ENCODE data around the gene MOK.
"Not testable (repeated sequence)": the region's sequence is repeated elsewhere in the genome, so short reads cannot be mapped to it uniquely, and the experiment has no call there.

MOK gene

GRCh38 chr14:102252834-102253801 is 51.8 kb downstream of the MOK start:
- Mint-ChIP-seq H3K36me3 (ENCODE audit: low read depth) (no peaks in the 10 kb centered on the region), H3K4me1 (no peaks in the 10 kb centered on the region), H3K27ac (no peak overlapping the region), H3K4me3 (no peak overlapping the region), H3K27me3 (no peaks in the 10 kb centered on the region), H3K9me3 (no peaks in the 10 kb centered on the region)
- DNase-seq = no peak
- no peak for ATAC-seq

GRCh38 chr14:102251161-102251560 is 53.8 kb downstream of the MOK start:
- ATAC-seq = no peak
- Mint-ChIP-seq H3K36me3 (ENCODE audit: low read depth) (no peaks in the 10 kb centered on the region), H3K9me3 (no peaks in the 10 kb centered on the region), H3K27me3 (no peaks in the 10 kb centered on the region), H3K4me3 (no peak overlapping the region), H3K27ac (no peak overlapping the region), H3K4me1 (no peaks in the 10 kb centered on the region)
- no peak for DNase-seq

- DNase-seq (no peak), ATAC-seq (no peak)
- no peak overlapping the region for H3K27ac Mint-ChIP-seq
- H3K4me1 Mint-ChIP-seq = no peaks in the 10 kb centered on the region
- H3K27me3 Mint-ChIP-seq = no peaks in the 10 kb centered on the region
- no peak overlapping the region for H3K4me3 Mint-ChIP-seq
- H3K9me3 Mint-ChIP-seq = no peaks in the 10 kb centered on the region
- no peaks in the 10 kb centered on the region for H3K36me3 Mint-ChIP-seq (ENCODE audit: low read depth)
Measured at GRCh38 chr14:102250636-102251035, 54.3 kb downstream of the MOK start.

- no peak overlapping the region for H3K4me3 Mint-ChIP-seq
- no peaks in the 10 kb centered on the region for H3K27me3 Mint-ChIP-seq
- no peaks in the 10 kb centered on the region for H3K36me3 Mint-ChIP-seq (ENCODE audit: low read depth)
- ATAC-seq = no peak
- no peak overlapping the region for H3K27ac Mint-ChIP-seq
- H3K4me1 Mint-ChIP-seq = no peaks in the 10 kb centered on the region
- H3K9me3 Mint-ChIP-seq = no peaks in the 10 kb centered on the region
- no peak for DNase-seq
Measured at GRCh38 chr14:102249981-102250380, 55.0 kb downstream of the MOK start.

- no peaks in the 10 kb centered on the region for H3K4me1 Mint-ChIP-seq
- no peak for DNase-seq
- H3K27ac Mint-ChIP-seq = no peak overlapping the region
- no peaks in the 10 kb centered on the region for H3K27me3 Mint-ChIP-seq
- no peak overlapping the region for H3K4me3 Mint-ChIP-seq
- no peak for ATAC-seq
- no peaks in the 10 kb centered on the region for H3K9me3 Mint-ChIP-seq
- H3K36me3 Mint-ChIP-seq (ENCODE audit: low read depth) = no peaks in the 10 kb centered on the region
Measured at GRCh38 chr14:102249041-102249440, 55.9 kb downstream of the MOK start.

GRCh38 chr14:102248121-102248520 is 56.8 kb downstream of the MOK start:
- Mint-ChIP-seq H3K27me3 (no peaks in the 10 kb centered on the region), H3K36me3 (ENCODE audit: low read depth) (no peaks in the 10 kb centered on the region), H3K4me1 (no peaks in the 10 kb centered on the region), H3K4me3 (no peak overlapping the region), H3K9me3 (no peaks in the 10 kb centered on the region), H3K27ac (no peak overlapping the region)
- DNase-seq = no peak
- no peak for ATAC-seq

- no peak overlapping the region for H3K27ac Mint-ChIP-seq
- no peaks in the 10 kb centered on the region for H3K4me1 Mint-ChIP-seq
- ATAC-seq (no peak), DNase-seq (no peak)
- H3K36me3 Mint-ChIP-seq (ENCODE audit: low read depth) = no peaks in the 10 kb centered on the region
- no peaks in the 10 kb centered on the region for H3K27me3 Mint-ChIP-seq
- no peak overlapping the region for H3K4me3 Mint-ChIP-seq
- no peaks in the 10 kb centered on the region for H3K9me3 Mint-ChIP-seq
Measured at GRCh38 chr14:102246071-102246470, 58.9 kb downstream of the MOK start.

- H3K27me3 Mint-ChIP-seq; H3K4me1 Mint-ChIP-seq; H3K36me3 Mint-ChIP-seq (ENCODE audit: low read depth); DNase-seq; H3K27ac Mint-ChIP-seq; H3K4me3 Mint-ChIP-seq; ATAC-seq; H3K9me3 Mint-ChIP-seq: not testable (repeated sequence)
Measured at GRCh38 chr14:102243795-102244194, 61.2 kb downstream of the MOK start.

GRCh38 chr14:102241147-102241546 is 63.8 kb downstream of the MOK start:
- Mint-ChIP-seq H3K36me3 (ENCODE audit: low read depth) (no peaks in the 10 kb centered on the region), H3K9me3 (no peaks in the 10 kb centered on the region), H3K4me3 (no peak overlapping the region), H3K27me3 (no peaks in the 10 kb centered on the region), H3K27ac (no peak overlapping the region), H3K4me1 (no peaks in the 10 kb centered on the region)
- no peak for ATAC-seq
- DNase-seq = no peak

- ATAC-seq; H3K4me3 Mint-ChIP-seq; H3K27ac Mint-ChIP-seq; H3K9me3 Mint-ChIP-seq; H3K4me1 Mint-ChIP-seq; DNase-seq; H3K36me3 Mint-ChIP-seq (ENCODE audit: low read depth); H3K27me3 Mint-ChIP-seq: not testable (repeated sequence)
Measured at GRCh38 chr14:102240481-102240880, 64.5 kb downstream of the MOK start.

GRCh38 chr14:102239231-102239630 is 65.7 kb downstream of the MOK start:
- ATAC-seq (no peak), DNase-seq (no peak)
- no peak overlapping the region for H3K4me3 Mint-ChIP-seq
- no peaks in the 10 kb centered on the region for H3K4me1 Mint-ChIP-seq
- H3K27ac Mint-ChIP-seq = no peak overlapping the region
- no peaks in the 10 kb centered on the region for H3K36me3 Mint-ChIP-seq (ENCODE audit: low read depth)
- no peaks in the 10 kb centered on the region for H3K27me3 Mint-ChIP-seq
- H3K9me3 Mint-ChIP-seq = no peaks in the 10 kb centered on the region

- Mint-ChIP-seq H3K27ac (no peak overlapping the region), H3K27me3 (no peaks in the 10 kb centered on the region), H3K4me3 (no peak overlapping the region), H3K36me3 (ENCODE audit: low read depth) (no peaks in the 10 kb centered on the region), H3K9me3 (no peaks in the 10 kb centered on the region), H3K4me1 (no peaks in the 10 kb centered on the region)
- ATAC-seq (no peak), DNase-seq (no peak)
Measured at GRCh38 chr14:102238766-102239165, 66.2 kb downstream of the MOK start.

GRCh38 chr14:102238131-102238530 is 66.8 kb downstream of the MOK start:
- no peaks in the 10 kb centered on the region for H3K27me3 Mint-ChIP-seq
- no peaks in the 10 kb centered on the region for H3K9me3 Mint-ChIP-seq
- H3K4me1 Mint-ChIP-seq = no peaks in the 10 kb centered on the region
- no peak overlapping the region for H3K27ac Mint-ChIP-seq
- no peaks in the 10 kb centered on the region for H3K36me3 Mint-ChIP-seq (ENCODE audit: low read depth)
- no peak overlapping the region for H3K4me3 Mint-ChIP-seq
- DNase-seq (no peak), ATAC-seq (no peak)

- H3K27me3 Mint-ChIP-seq = no peaks in the 10 kb centered on the region
- H3K27ac Mint-ChIP-seq = no peak overlapping the region
- no peaks in the 10 kb centered on the region for H3K4me1 Mint-ChIP-seq
- no peaks in the 10 kb centered on the region for H3K9me3 Mint-ChIP-seq
- no peaks in the 10 kb centered on the region for H3K36me3 Mint-ChIP-seq (ENCODE audit: low read depth)
- no peak overlapping the region for H3K4me3 Mint-ChIP-seq
- DNase-seq (no peak), ATAC-seq (no peak)
Measured at GRCh38 chr14:102236026-102236425, 68.9 kb downstream of the MOK start.

- DNase-seq (peak; percentile 82), ATAC-seq (peak; percentile 94)
- Mint-ChIP-seq H3K9me3 (no peaks in the 10 kb centered on the region), H3K27ac (no peak overlapping the region), H3K36me3 (ENCODE audit: low read depth) (no peaks in the 10 kb centered on the region), H3K4me1 (no peaks in the 10 kb centered on the region), H3K27me3 (no peaks in the 10 kb centered on the region), H3K4me3 (no peak overlapping the region)
Measured at GRCh38 chr14:102235275-102235897, 69.6 kb downstream of the MOK start.

All from activated naive CD8-positive, alpha-beta T cell treated with anti-CD3 and anti-CD28 coated beads, Interleukin-2, amount 50 U/mL, for 24 hours (primary cell).